Neural cell (in vitro differentiated cells): ENCODE data around the gene KIN. TPM values are rescaled to one million over a fixed set of nuclear protein-coding genes. Genes with fewer than 3 reads are reported as not detected.

Experiments
- H2AFZ ChIP-seq: fragments of 200-600, 300-800 bp; sonication (generic), shearing (Covaris generic); 2 replicates; pipeline ENCODE4 v1.6.0; 2014; ENCODE audit warnings: low read depth, mild to moderate bottlenecking, antibody characterized with exemption, low read length, moderate library complexity
- H3F3A ChIP-seq: fragments of 200-600 bp; shearing (Covaris generic); 2 replicates; pipeline ENCODE4 v1.6.1; 2016; ENCODE audit warnings: mild to moderate bottlenecking, moderate library complexity, mixed read lengths, antibody characterized with exemption, low read length; ENCODE audit not compliant: insufficient read depth, poor library complexity, severe bottlenecking
- H3K27ac ChIP-seq: fragments of 200-600, 300-800 bp; sonication (generic), shearing (Covaris generic); 2 replicates; pipeline ENCODE4 v1.5.1; 2014; ENCODE audit warnings: mild to moderate bottlenecking, low read length, moderate library complexity
- H3K27me3 ChIP-seq: fragments of 300-800, 200-600 bp; sonication (generic), shearing (Covaris generic); 2 replicates; pipeline ENCODE4 v1.6.0; 2014; ENCODE audit warnings: mild to moderate bottlenecking, low read depth, low read length, moderate library complexity; ENCODE audit not compliant: insufficient read depth
- H3K36me3 ChIP-seq: fragments of 300-800, 200-600 bp; sonication (generic), shearing (Covaris generic); 2 replicates; pipeline ENCODE4 v1.5.1; 2014; ENCODE audit warnings: mild to moderate bottlenecking, antibody characterized with exemption, low read length, moderate library complexity; ENCODE audit not compliant: insufficient read depth
- H3K4me2 ChIP-seq: fragments of 300-800, 200-600 bp; sonication (generic), shearing (Covaris generic); 2 replicates; pipeline ENCODE4 v1.6.0; 2014; ENCODE audit warnings: mild to moderate bottlenecking, low read length
- H3K4me3 ChIP-seq: fragments of 300-800, 200-600 bp; sonication (generic), shearing (Covaris generic); 2 replicates; pipeline ENCODE4 v1.5.1; 2014; ENCODE audit warnings: mild to moderate bottlenecking, low read length, moderate library complexity
- H3K79me2 ChIP-seq: fragments of 200-600 bp; shearing (Covaris generic); replicated peaks from 2 replicates; pipeline ENCODE4 v1.6.0; 2014; ENCODE audit warnings: mild to moderate bottlenecking, low read length, moderate library complexity; ENCODE audit not compliant: insufficient read depth
- H3K9ac ChIP-seq: fragments of 300-800, 200-600 bp; sonication (generic), shearing (Covaris generic); 2 replicates; pipeline ENCODE4 v1.6.1; 2016; ENCODE audit warnings: mild to moderate bottlenecking, low read length, mixed read lengths
- H3K9me2 ChIP-seq: fragments of 200-600 bp; shearing (Covaris generic); 2 replicates; pipeline ENCODE4 v1.6.1; 2016; ENCODE audit warnings: mild to moderate bottlenecking, low read length, mixed read lengths; ENCODE audit not compliant: insufficient read depth
- H3K9me3 ChIP-seq: fragments of 200-600, 300-800 bp; sonication (generic), shearing (Covaris generic); 2 replicates; pipeline ENCODE4 v1.6.1; 2016; ENCODE audit warnings: mild to moderate bottlenecking, mixed run types, low read length, moderate library complexity, mixed read lengths
- H4K20me1 ChIP-seq: fragments of 200-600 bp; shearing (Covaris generic); 2 replicates; pipeline ENCODE4 v1.6.1; 2016; ENCODE audit warnings: mild to moderate bottlenecking, mixed run types; ENCODE audit not compliant: insufficient read depth
- EP300 ChIP-seq: fragments of 450-650 bp; conservative IDR thresholded peaks from 2 replicates; pipeline ENCODE4 v1.6.1; 2014; ENCODE audit warnings: antibody characterized with exemption, mild to moderate bottlenecking, moderate library complexity; ENCODE audit not compliant: poor library complexity, severe bottlenecking
- EZH2 ChIP-seq: fragments of 200-600, 300-800 bp; shearing (Covaris generic), sonication (generic); IDR thresholded peaks from 2 replicates; pipeline ENCODE4 v1.6.1; 2014; ENCODE audit warnings: antibody characterized with exemption, low read length, borderline replicate concordance, mild to moderate bottlenecking; ENCODE audit not compliant: insufficient read depth, poor library complexity, severe bottlenecking
- MXI1 ChIP-seq: fragments of 450-650 bp; conservative IDR thresholded peaks from 2 replicates; pipeline ENCODE4 v1.6.1; 2014; ENCODE audit warnings: antibody characterized with exemption, mild to moderate bottlenecking; ENCODE audit not compliant: poor library complexity, severe bottlenecking
- POLR2AphosphoS5 ChIP-seq: IDR thresholded peaks from 2 replicates; pipeline ENCODE4 v1.6.1; 2012
- RAD21 ChIP-seq: fragments of 450-650 bp; conservative IDR thresholded peaks from 2 replicates; pipeline ENCODE4 v1.6.1; 2014; ENCODE audit warnings: antibody characterized with exemption, mild to moderate bottlenecking, moderate library complexity
- SMC3 ChIP-seq: fragments of 450-650 bp; conservative IDR thresholded peaks from 2 replicates; pipeline ENCODE4 v1.6.1; 2014; ENCODE audit warnings: antibody characterized with exemption, mild to moderate bottlenecking, moderate library complexity; ENCODE audit not compliant: poor library complexity
- TAF1 ChIP-seq: IDR thresholded peaks from 2 replicates; pipeline ENCODE4 v1.6.1; 2012; ENCODE audit warnings: low read depth
- polyA plus RNA-seq: library from polyadenylated mRNA; depleted of rRNA; stranded (reverse); fragments of >200 nt; gene quantifications from 2 replicates; pipeline ENCODE4 v1.2.3, GENCODE V29; 2014
- TF ChIP-seq, protein P1 (sequence below): IDR thresholded peaks from 2 replicates; pipeline ENCODE4 v1.6.1; 2012; ENCODE audit warnings: borderline replicate concordance
- TF ChIP-seq, protein P2 (sequence below): fragments of 450-650 bp; IDR thresholded peaks from 2 replicates; pipeline ENCODE4 v1.5.1; 2014; ENCODE audit warnings: antibody characterized with exemption, mild to moderate bottlenecking, moderate library complexity; ENCODE audit not compliant: poor library complexity, severe bottlenecking

Gene KIN
- polyA plus RNA-seq, 1 donor from 2014 or later = 24.4 TPM

- Histone ChIP-seq H3F3A (no peaks in the 10 kb centered on the region), H4K20me1 (no peaks in the 10 kb centered on the region), H3K36me3 (no peaks in the 10 kb centered on the region), H3K27ac (no peak overlapping the region), H3K79me2 (no peaks in the 10 kb centered on the region), H3K9me2 (no peaks in the 10 kb centered on the region), H3K4me2 (no peak overlapping the region), H2AFZ (no peak overlapping the region), H3K27me3 (no peaks in the 10 kb centered on the region), H3K9me3 (no peaks in the 10 kb centered on the region), H3K4me3 (no peak overlapping the region), H3K9ac (no peak overlapping the region)
- TF ChIP-seq MXI1 (no peak), SMC3 (no peak), EZH2 (no peak), EP300 (no peak), RAD21 (no peak), TAF1 (no peak), POLR2AphosphoS5 (no peak)
- TF ChIP-seq, protein P1, sequence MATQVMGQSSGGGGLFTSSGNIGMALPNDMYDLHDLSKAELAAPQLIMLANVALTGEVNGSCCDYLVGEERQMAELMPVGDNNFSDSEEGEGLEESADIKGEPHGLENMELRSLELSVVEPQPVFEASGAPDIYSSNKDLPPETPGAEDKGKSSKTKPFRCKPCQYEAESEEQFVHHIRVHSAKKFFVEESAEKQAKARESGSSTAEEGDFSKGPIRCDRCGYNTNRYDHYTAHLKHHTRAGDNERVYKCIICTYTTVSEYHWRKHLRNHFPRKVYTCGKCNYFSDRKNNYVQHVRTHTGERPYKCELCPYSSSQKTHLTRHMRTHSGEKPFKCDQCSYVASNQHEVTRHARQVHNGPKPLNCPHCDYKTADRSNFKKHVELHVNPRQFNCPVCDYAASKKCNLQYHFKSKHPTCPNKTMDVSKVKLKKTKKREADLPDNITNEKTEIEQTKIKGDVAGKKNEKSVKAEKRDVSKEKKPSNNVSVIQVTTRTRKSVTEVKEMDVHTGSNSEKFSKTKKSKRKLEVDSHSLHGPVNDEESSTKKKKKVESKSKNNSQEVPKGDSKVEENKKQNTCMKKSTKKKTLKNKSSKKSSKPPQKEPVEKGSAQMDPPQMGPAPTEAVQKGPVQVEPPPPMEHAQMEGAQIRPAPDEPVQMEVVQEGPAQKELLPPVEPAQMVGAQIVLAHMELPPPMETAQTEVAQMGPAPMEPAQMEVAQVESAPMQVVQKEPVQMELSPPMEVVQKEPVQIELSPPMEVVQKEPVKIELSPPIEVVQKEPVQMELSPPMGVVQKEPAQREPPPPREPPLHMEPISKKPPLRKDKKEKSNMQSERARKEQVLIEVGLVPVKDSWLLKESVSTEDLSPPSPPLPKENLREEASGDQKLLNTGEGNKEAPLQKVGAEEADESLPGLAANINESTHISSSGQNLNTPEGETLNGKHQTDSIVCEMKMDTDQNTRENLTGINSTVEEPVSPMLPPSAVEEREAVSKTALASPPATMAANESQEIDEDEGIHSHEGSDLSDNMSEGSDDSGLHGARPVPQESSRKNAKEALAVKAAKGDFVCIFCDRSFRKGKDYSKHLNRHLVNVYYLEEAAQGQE = no peak
- TF ChIP-seq, protein P2, sequence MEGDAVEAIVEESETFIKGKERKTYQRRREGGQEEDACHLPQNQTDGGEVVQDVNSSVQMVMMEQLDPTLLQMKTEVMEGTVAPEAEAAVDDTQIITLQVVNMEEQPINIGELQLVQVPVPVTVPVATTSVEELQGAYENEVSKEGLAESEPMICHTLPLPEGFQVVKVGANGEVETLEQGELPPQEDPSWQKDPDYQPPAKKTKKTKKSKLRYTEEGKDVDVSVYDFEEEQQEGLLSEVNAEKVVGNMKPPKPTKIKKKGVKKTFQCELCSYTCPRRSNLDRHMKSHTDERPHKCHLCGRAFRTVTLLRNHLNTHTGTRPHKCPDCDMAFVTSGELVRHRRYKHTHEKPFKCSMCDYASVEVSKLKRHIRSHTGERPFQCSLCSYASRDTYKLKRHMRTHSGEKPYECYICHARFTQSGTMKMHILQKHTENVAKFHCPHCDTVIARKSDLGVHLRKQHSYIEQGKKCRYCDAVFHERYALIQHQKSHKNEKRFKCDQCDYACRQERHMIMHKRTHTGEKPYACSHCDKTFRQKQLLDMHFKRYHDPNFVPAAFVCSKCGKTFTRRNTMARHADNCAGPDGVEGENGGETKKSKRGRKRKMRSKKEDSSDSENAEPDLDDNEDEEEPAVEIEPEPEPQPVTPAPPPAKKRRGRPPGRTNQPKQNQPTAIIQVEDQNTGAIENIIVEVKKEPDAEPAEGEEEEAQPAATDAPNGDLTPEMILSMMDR = no peak
Observed at GRCh38 chr10:7702288-7702812, 85.4 kb downstream of the KIN start.

- Histone ChIP-seq H3K36me3 (no peaks in the 10 kb centered on the region), H3K27ac (no peak overlapping the region), H4K20me1 (no peaks in the 10 kb centered on the region), H3K27me3 (no peaks in the 10 kb centered on the region), H3K79me2 (no peaks in the 10 kb centered on the region), H3K9me2 (no peaks in the 10 kb centered on the region), H3K4me2 (no peak overlapping the region), H2AFZ (no peak overlapping the region), H3K4me3 (no peak overlapping the region), H3K9ac (no peak overlapping the region), H3K9me3 (no peaks in the 10 kb centered on the region), H3F3A (no peaks in the 10 kb centered on the region)
- TF ChIP-seq TAF1 (no peak), RAD21 (no peak), SMC3 (no peak), EZH2 (no peak), EP300 (no peak), POLR2AphosphoS5 (no peak), MXI1 (no peak)
- TF ChIP-seq, protein P1 = no peak
- TF ChIP-seq, protein P2 = no peak
Observed at GRCh38 chr10:7701158-7701742, 86.5 kb downstream of the KIN start.
